H1 (cell line): Measurements from ENCODE around the gene ZNF764. TPM values are rescaled to one million over a fixed set of nuclear protein-coding genes. Genes with fewer than 3 reads are reported as not detected.

Experiments
- ATF2 ChIP-seq: IDR thresholded peaks from 2 replicates; pipeline ENCODE4 v1.6.1; 2012; ENCODE audit warnings: low read length, inconsistent platforms
- CBX5 ChIP-seq: fragments of 300-800, 300-1000 bp; sonication (generic); IDR thresholded peaks from 2 replicates; pipeline ENCODE4 v1.7.1; 2016; ENCODE audit warnings: antibody characterized with exemption, low read length, low read depth
- CREB1 ChIP-seq: IDR thresholded peaks from 2 replicates; pipeline ENCODE4 v1.6.1; 2012; ENCODE audit warnings: inconsistent platforms
- EGR1 ChIP-seq: IDR thresholded peaks from 2 replicates; pipeline ENCODE4 v1.6.1; 2011; ENCODE audit warnings: low read depth, low read length, borderline replicate concordance
- HDAC2 ChIP-seq, 2 experiments: fragments of 300-600 bp in 1 of 2; sonication (generic) in 1 of 2; IDR thresholded peaks; 2 replicates each; pipeline ENCODE4 v1.6.1; 2011 to 2012; ENCODE audit warnings: low read depth in 2 of 2, low read length in 2 of 2, mild to moderate bottlenecking in 2 of 2, moderate library complexity in 2 of 2, borderline replicate concordance in 1 of 2, inconsistent platforms in 1 of 2
- JUN ChIP-seq: IDR thresholded peaks from 2 replicates; pipeline ENCODE4 v1.6.1; 2011; ENCODE audit warnings: low read depth, mild to moderate bottlenecking, improper control_type of control experiment, low read length
- POU5F1 ChIP-seq: IDR thresholded peaks from 2 replicates; pipeline ENCODE4 v1.6.1; 2011; ENCODE audit warnings: low read depth, mild to moderate bottlenecking, low read length, moderate library complexity
- TAF1 ChIP-seq: IDR thresholded peaks from 2 replicates; pipeline ENCODE4 v1.6.1; 2011; ENCODE audit warnings: mild to moderate bottlenecking, low read depth, low read length
- polyA plus RNA-seq, 7 experiments: library from polyadenylated mRNA; depleted of rRNA in 3 of 7; stranded (reverse) in 5 of 7; unstranded in 2 of 7; fragments of >200 nt in 5 of 7; fragments of 200-250 nt in 2 of 7; gene quantifications; 1 replicate in 5 of 7; 2 replicates in 1 of 7; 4 replicates in 1 of 7; pipeline versions ENCODE4 v1.2.1 to v1.2.3, GENCODE V29; 2011 to 2013; ENCODE audit warnings: missing spikeins in 2 of 7, mixed read lengths in 2 of 7
- total RNA-seq: library from RNA; stranded (reverse); fragmentation: NEBNext Ultra II Directional; extraction: Animal tissue kit (Norgen Biotek cat#: 25700); gene quantifications from 2 replicates; pipeline ENCODE4 v1.2.1, GENCODE V29; 2021

Gene ZNF764
- total and polyA plus RNA-seq, 2 of the 8 experiments (the other 6 are each of a cell fraction or from before 2014, with no cell fraction given) = 5.7 to 7.7 TPM

- TF ChIP-seq CBX5 = no peak
- TF ChIP-seq ATF2 = no peak
- TF ChIP-seq JUN = no peak
- TF ChIP-seq HDAC2 (IDR thresholded peaks at IDR 0.05; ENCODE audit: borderline replicate concordance in 1 of 2, low read depth in 2 of 2, low read length in 2 of 2) = no peak
- no peak for TF ChIP-seq CREB1
- no peak for TF ChIP-seq EGR1
- no peak for TF ChIP-seq TAF1
- no peak for TF ChIP-seq POU5F1
Measured at GRCh38 chr16:30565984-30566383, 7.8 kb upstream of the ZNF764 start (continued).
